ENCODE results near the gene KREMEN1.

DNA sequence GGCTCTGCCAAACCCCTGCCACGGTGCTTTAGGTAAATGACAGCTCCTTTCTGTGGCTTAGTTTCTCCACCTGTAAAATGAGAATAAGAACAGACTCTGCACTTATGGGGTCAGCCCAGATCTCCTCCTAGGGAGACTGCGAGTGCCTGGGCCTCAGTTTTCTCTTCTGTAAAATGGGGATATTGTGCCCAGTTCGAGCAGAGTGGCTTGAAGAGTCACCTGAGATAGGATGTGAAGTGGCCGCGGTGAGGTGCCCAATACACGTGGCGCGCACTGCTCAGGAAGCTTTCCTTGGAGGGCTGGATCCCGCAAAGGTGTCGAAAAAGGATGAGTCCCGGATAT is 132.4 kb downstream of the KREMEN1 start:
- TF ChIP-seq CTCF (IDR thresholded peaks at IDR 0.05) (no peak), EZH2 (IDR thresholded peaks at IDR 0.05) (no peak), EZH2phosphoT487 (IDR thresholded peaks at IDR 0.05) (no peak)

Measured in neural progenitor cell (in vitro differentiated cells).